Measurements from ENCODE around the gene TTC28. TPM values are rescaled to one million over a fixed set of nuclear protein-coding genes. Genes with fewer than 3 reads are reported as not detected.

Gene TTC28
- total and polyA plus RNA-seq, 11 donors = 5.1 to 34.9 (median 21.8) TPM

DNA sequence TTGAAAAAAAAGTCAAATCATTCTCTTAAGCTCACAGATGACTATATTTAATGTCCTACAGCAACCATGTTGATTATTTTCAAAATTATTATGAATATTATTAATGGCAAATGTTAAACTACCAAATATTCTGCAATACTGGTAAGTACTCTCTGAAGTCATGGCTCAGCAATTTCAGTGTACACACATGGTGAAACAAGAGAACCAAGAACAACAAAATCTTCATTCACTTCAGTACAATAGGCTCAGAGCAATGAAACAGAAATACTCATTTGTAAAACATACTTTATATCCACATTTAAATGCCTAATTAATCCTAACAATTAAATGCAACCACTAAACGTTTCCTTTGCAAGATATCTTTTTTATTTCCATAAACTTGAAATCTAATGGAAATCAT is 347.2 kb downstream of the TTC28 start:
- peaks cover 0 to 44% (median 17%) of the 10 kb centered on the region in 12 donors for H3K4me1 ChIP-seq
- TF ChIP-seq POLR2A (IDR thresholded peaks at IDR 0.05) = no peak
- no peak for TF ChIP-seq CTCF (IDR thresholded peaks at IDR 0.05)
- H3K27me3 ChIP-seq = no peaks in the 10 kb centered on the region
- DNase-seq (no peak), ATAC-seq (no peak)
- H3K27ac ChIP-seq = no peak overlapping the region
- intact Hi-C loops (cut with DNase I) = no loop called here
- no peak overlapping the region for H3K4me3 ChIP-seq
- WGBS, 4 donors = 60 to 74% (median 61%) methylated on average over 1 of the region's 1 CpG
- H3K36me3 ChIP-seq = no peaks in the 10 kb centered on the region
- H3K9me3 ChIP-seq = peaks cover 0 to 10% (median 0%) of the 10 kb centered on the region in 12 donors

DNA sequence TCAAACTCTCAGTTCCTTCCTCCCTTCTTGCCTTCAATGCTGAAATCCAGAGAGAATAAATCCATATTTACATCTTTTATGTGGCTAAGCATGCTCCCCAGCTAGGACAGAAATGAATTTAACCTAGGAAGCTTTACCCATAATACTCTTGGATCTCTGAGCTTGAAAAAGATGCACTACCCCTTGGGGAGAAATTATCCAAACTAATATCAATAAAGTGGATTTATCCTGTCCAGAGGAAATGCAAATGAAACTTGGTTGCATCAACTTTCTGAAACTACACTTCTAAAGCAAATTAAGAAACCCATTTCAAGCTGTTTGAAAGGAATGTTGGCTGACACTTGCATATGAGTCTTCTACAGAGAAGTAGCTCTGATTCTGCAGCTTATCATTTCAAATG is 347.9 kb downstream of the TTC28 start:
- intact Hi-C loops (cut with DNase I) = no loop called here
- no peak for ATAC-seq
- Histone ChIP-seq H3K36me3 (no peaks in the 10 kb centered on the region), H3K4me3 (no peak overlapping the region), H3K4me1 (peaks cover 0 to 44% (median 17%) of the 10 kb centered on the region in 12 donors), H3K27ac (no peak overlapping the region), H3K27me3 (no peaks in the 10 kb centered on the region), H3K9me3 (peaks cover 0 to 10% (median 0%) of the 10 kb centered on the region in 12 donors)
- DNase-seq = no peak
- TF ChIP-seq CTCF (IDR thresholded peaks at IDR 0.05) = no peak
- TF ChIP-seq POLR2A (IDR thresholded peaks at IDR 0.05) = no peak

DNA sequence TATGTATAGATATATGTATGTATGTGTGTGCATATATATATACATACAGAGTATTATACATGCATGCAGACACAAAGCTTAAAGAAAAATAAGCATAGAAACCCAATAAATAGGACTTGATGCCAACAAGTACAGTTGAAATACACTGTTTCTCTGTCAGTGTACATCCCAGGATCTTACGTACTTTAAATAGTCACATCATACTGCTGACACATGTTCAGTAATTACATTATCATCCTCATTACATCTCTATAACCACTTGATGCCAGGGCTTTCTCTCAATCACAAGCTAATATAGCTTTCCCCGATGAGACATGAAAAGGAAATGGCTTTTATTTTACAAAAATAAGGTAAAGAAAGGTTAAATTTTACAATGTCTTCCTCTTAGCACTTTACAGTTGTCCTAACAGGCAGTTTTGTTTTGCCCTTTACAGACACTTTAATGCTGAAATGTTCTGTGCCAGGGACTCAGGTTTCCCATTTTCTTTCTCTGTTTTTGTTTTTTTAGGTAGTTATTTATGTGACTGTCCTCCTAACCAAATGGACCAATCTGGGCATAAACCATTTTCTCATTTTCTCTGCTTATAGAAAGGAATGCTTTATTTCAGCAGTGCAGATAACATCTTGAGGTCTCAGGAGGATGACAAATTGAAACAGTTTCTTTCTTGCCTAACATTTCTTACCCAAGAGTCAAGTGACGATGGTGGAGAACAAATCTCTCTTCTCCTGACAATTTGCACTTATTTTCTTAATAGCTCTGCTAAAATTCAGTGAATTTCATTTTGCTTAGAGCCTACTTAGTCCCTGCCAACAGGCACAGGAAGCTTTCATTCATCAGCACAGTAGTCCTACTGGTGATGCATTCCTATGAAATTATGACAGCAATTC is 350.2 kb downstream of the TTC28 start:
- no peak for DNase-seq
- peak in 3 of 4 donors; percentile 20 to 49 (median 34) for ATAC-seq
- TF ChIP-seq CTCF (IDR thresholded peaks at IDR 0.05) (no peak), POLR2A (IDR thresholded peaks at IDR 0.05) (no peak)
- H3K4me1 ChIP-seq = peaks cover 0 to 44% (median 17%) of the 10 kb centered on the region in 12 donors
- intact Hi-C loops (cut with DNase I) = no loop called here
- H3K36me3 ChIP-seq = no peaks in the 10 kb centered on the region
- H3K9me3 ChIP-seq = peaks cover 0 to 2% (median 0%) of the 10 kb centered on the region in 12 donors
- H3K27ac ChIP-seq = no peak overlapping the region
- WGBS, 4 donors = 53 to 68% (median 55%) methylated on average over 3 of the region's 3 CpGs
- no peaks in the 10 kb centered on the region for H3K27me3 ChIP-seq
- H3K4me3 ChIP-seq = no peak overlapping the region

GRCh38 chr22:28328756-28329155 is 350.9 kb downstream of the TTC28 start:
- WGBS, 4 donors = 93 to 97% (median 95%) methylated on average over 1 of the region's 1 CpG
- no peak for DNase-seq

More at GRCh38 chr22:28328756-28329155, 350.9 kb downstream of the TTC28 start:
- intact Hi-C loops (cut with DNase I) = no loop called here
- TF ChIP-seq CTCF (IDR thresholded peaks at IDR 0.05) (no peak), POLR2A (IDR thresholded peaks at IDR 0.05) (no peak)
- no peaks in the 10 kb centered on the region for H3K36me3 ChIP-seq
- H3K27ac ChIP-seq = no peak overlapping the region
- peaks cover 0 to 44% (median 17%) of the 10 kb centered on the region in 12 donors for H3K4me1 ChIP-seq
- no peak for ATAC-seq
- H3K4me3 ChIP-seq = no peak overlapping the region
- no peaks in the 10 kb centered on the region for H3K9me3 ChIP-seq
- H3K27me3 ChIP-seq = no peaks in the 10 kb centered on the region

All from heart left ventricle (tissue), 16 donors.